ENCODE data around the gene HIBCH. TPM values are rescaled to one million over a fixed set of nuclear protein-coding genes. Genes with fewer than 3 reads are reported as not detected.
"Not testable (repeated sequence)": the region's sequence is repeated elsewhere in the genome, so short reads cannot be mapped to it uniquely, and the experiment has no call there.

HIBCH gene
- polyA plus RNA-seq, 1 donor = 110 TPM

- DNase-seq = no peak
Observed at GRCh38 chr2:190311893-190312634, 7.6 kb downstream of the HIBCH start.

- DNase-seq = no peak
Observed at GRCh38 chr2:190308031-190308430, 11.6 kb downstream of the HIBCH start.

GRCh38 chr2:190304404-190304803 is 15.2 kb downstream of the HIBCH start:
- DNase-seq = no peak

GRCh38 chr2:190303647-190304046 is 16.0 kb downstream of the HIBCH start:
- DNase-seq = no peak

- DNase-seq = no peak
Observed at GRCh38 chr2:190302052-190302451, 17.6 kb downstream of the HIBCH start.

- no peak for DNase-seq
Observed at GRCh38 chr2:190301032-190301431, 18.6 kb downstream of the HIBCH start.

- not testable (repeated sequence) for DNase-seq
Observed at GRCh38 chr2:190297880-190298279, 21.7 kb downstream of the HIBCH start.

- no peak for DNase-seq
Observed at GRCh38 chr2:190283783-190284182, 35.8 kb downstream of the HIBCH start.

- DNase-seq = no peak
Observed at GRCh38 chr2:190280565-190281350, 38.9 kb downstream of the HIBCH start.

GRCh38 chr2:190279256-190280134 is 40.1 kb downstream of the HIBCH start:
- not testable (repeated sequence) for DNase-seq

- DNase-seq = peak; percentile 34
Observed at GRCh38 chr2:190277234-190278112, 42.2 kb downstream of the HIBCH start.

- DNase-seq = no peak
Observed at GRCh38 chr2:190272457-190272842, 47.2 kb downstream of the HIBCH start.

GRCh38 chr2:190271783-190272456 is 47.7 kb downstream of the HIBCH start:
- DNase-seq = no peak

- no peak for DNase-seq
Observed at GRCh38 chr2:190270298-190270697, 49.3 kb downstream of the HIBCH start.

GRCh38 chr2:190269699-190270098 is 49.9 kb downstream of the HIBCH start:
- not testable (repeated sequence) for DNase-seq

- no peak for DNase-seq
Observed at GRCh38 chr2:190267302-190267701, 52.3 kb downstream of the HIBCH start.

GRCh38 chr2:190266314-190266713 is 53.3 kb downstream of the HIBCH start:
- DNase-seq = no peak

- DNase-seq = no peak
Observed at GRCh38 chr2:190261851-190262250, 57.8 kb downstream of the HIBCH start.

GRCh38 chr2:190256087-190256486 is 63.5 kb downstream of the HIBCH start:
- no peak for DNase-seq

GRCh38 chr2:190255676-190256075 is 64.0 kb downstream of the HIBCH start:
- DNase-seq = no peak

Data from left kidney (tissue), 2 donors.